Measurements from ENCODE around the gene DLAT.

The DLAT gene

GRCh38 chr11:112050721-112051120, 25.5 kb downstream of the DLAT start:
- no peak for TF ChIP-seq CTCF (IDR thresholded peaks at IDR 0.05; ENCODE audit: low read depth, low read length, missing control alignments)
- H3K4me3 ChIP-seq (ENCODE audit: low read depth, low read length), result no peak overlapping the region
- peak; percentile 43 for DNase-seq (ENCODE audit: low read depth)

DNA sequence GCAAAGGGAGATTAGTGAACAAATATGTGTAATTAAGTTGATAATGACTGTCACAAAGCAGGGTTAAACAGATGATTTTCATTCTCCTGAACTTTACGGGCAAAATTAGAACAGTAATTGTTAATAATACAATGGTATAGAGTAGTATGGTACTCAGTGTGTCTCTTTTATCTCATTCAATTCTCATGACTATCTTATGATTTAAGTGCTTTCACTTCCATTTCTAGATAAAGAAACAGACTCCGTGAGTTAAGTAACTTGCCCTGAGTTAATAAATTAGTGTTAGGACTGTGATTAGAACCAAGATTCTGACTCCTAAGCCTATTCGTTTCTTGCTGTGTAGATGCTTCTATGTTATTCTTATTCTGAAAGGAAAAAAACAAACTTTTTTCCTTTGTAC, 26.6 kb downstream of the DLAT start:
- no peak for TF ChIP-seq CTCF (IDR thresholded peaks at IDR 0.05; ENCODE audit: low read depth, low read length, missing control alignments)
- H3K4me3 ChIP-seq (ENCODE audit: low read depth, low read length), result no peak overlapping the region
- no peak for DNase-seq (ENCODE audit: low read depth)

DNA sequence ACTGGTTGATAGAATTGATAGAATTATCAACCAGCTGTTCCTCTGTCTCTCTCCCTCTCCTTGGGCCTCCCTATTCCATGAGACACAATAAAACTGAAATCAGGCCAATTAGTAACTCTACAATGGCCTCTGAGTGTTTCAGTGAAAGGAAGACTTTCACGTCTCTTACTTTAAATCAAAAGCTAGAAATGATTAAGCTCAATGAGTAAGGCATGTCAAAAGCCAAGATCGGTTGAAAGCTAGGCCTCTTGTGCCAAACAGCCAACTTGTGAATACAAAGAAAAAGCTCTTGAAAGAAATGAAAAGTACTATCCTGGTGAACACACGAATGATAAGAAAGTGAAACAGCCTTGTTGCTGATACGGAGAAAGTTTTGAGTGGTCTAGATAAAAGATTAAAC, 32.0 kb downstream of the DLAT start:
- no peak for TF ChIP-seq CTCF (IDR thresholded peaks at IDR 0.05; ENCODE audit: low read depth, low read length, missing control alignments)
- H3K4me3 ChIP-seq (ENCODE audit: low read depth, low read length), result no peak overlapping the region
- DNase-seq (ENCODE audit: low read depth), result no peak

DNA sequence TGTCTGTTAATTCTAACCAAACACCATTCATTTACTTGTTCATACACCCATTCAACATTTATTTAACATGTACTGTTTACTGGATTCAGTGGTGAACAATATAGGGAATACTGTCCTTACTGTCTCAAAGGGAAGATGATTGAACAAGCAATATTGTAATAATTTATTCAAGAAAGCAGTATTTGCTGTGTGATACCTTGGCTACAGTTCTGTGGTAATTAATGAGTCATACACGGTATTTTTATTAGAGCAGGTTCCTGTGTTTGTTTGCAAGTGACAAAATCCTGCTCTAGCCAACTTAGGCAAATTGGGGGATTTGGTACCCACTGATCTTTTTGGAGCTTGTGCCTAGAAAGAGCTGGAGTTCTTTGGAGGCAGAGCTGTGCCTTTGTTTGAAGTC, 32.9 kb downstream of the DLAT start:
- no peak for DNase-seq (ENCODE audit: low read depth)
- no peak overlapping the region for H3K4me3 ChIP-seq (ENCODE audit: low read depth, low read length)
- no peak for TF ChIP-seq CTCF (IDR thresholded peaks at IDR 0.05; ENCODE audit: low read depth, low read length, missing control alignments)

DNA sequence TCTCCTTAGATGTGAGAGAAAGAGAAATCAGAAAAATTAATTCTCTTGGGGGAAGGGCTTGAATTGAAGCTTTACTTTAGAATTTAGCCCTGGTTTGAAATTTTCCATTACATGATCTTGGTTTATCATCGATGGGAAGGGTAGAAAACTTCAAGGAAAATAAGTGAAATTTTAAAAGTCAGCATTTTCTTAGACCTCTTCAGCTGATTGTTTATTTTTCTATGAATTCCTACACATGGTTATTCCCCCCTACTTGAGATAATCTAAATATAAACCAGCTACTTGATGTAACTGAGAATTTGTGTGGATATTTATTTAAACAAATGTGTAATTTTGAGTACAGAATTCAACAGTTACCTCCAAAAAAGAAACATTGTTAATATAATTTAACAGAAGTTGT, 37.7 kb downstream of the DLAT start:
- no peak for DNase-seq (ENCODE audit: low read depth)
- H3K4me3 ChIP-seq (ENCODE audit: low read depth, low read length), result no peak overlapping the region
- no peak for TF ChIP-seq CTCF (IDR thresholded peaks at IDR 0.05; ENCODE audit: low read depth, low read length, missing control alignments)

GRCh38 chr11:112073941-112074811, 49.0 kb downstream of the DLAT start, which contains the start of the genes NKAPD1 and PIH1D2:
Gene NKAPD1 (plus strand): TSS chr11:112074299. CDS start chr11:112075575, 1,276 bp downstream.
Gene PIH1D2 (minus strand): TSS chr11:112074017. CDS start chr11:112073174, 843 bp downstream.
- TF ChIP-seq CTCF (IDR thresholded peaks at IDR 0.05; ENCODE audit: low read depth, low read length, missing control alignments), result no peak
- peak within 1 kb of the TSS; percentile 93 for H3K4me3 ChIP-seq (ENCODE audit: low read depth, low read length)
- DNase-seq (ENCODE audit: low read depth), result peak; percentile 77

GRCh38 chr11:112082729-112083128, 57.5 kb downstream of the DLAT start:
- DNase-seq (ENCODE audit: low read depth), result no peak
- TF ChIP-seq CTCF (IDR thresholded peaks at IDR 0.05; ENCODE audit: low read depth, low read length, missing control alignments), result no peak
- no peak overlapping the region for H3K4me3 ChIP-seq (ENCODE audit: low read depth, low read length)

Measured in GM12864 (cell line).